HCT116 (cell line): ENCODE measurements around the gene RGS11. TPM values are rescaled to one million over a fixed set of nuclear protein-coding genes. Genes with fewer than 3 reads are reported as not detected.

Source experiments
- ATAC-seq: fragments of 200-7000 bp; cut with Tn5 transposase; 2 replicates; pipeline ENCODE4 v1.9.1; 2020; ENCODE audit warnings: mild to moderate bottlenecking, moderate library complexity
- BruUV-seq: library from RNA; stranded (reverse); fragments of 400-500 nt; replicated peaks from 2 replicates; lab custom pipeline; 2021; lab: Mats Ljungman, UMichigan
- CTCF ChIA-PET: fragments of 300-600 bp; sonication (Branson Sonifier 250); formaldehyde crosslinking; loops from one replicate; lab custom pipeline; 2021; ENCODE audit warnings: antibody characterized with exemption; lab: Charles Lee
- POLR2A ChIA-PET: fragments of 300-600, 350-600 bp; sonication (Branson Sonifier 250); formaldehyde crosslinking; loops from one replicate; lab custom pipeline; 2021; ENCODE audit warnings: antibody characterized with exemption; lab: Charles Lee
- RAD21 ChIA-PET, 2 experiments: fragments of 300-600 bp; sonication (Branson Sonifier 250); formaldehyde crosslinking; loops; one replicate each; lab custom pipeline; 2023; ENCODE audit warnings: low total read pairs in 2 of 2; ENCODE audit not compliant: uncharacterized antibody in 2 of 2, unreplicated experiment in 2 of 2, low non-redundant PET in 1 of 2; lab: Charles Lee
- DNase-seq: peaks from one replicate; pipeline ENCODE4 v3.0.0-alpha.2; 2010; ENCODE audit warnings: low read depth, low spot score
- H2AFZ ChIP-seq: fragments of 200-600 bp; shearing (Covaris generic), sonication (generic); 2 replicates; pipeline ENCODE4 v1.6.1; 2017; ENCODE audit warnings: low read depth, mixed run types, mixed read lengths, antibody characterized with exemption, low read length; ENCODE audit not compliant: poor library complexity, severe bottlenecking
- H3K27ac ChIP-seq: 2 replicates; pipeline ENCODE4 v1.5.1; 2012; ENCODE audit warnings: low read depth, low read length
- H3K27me3 ChIP-seq: fragments of 200-600 bp; sonication (generic); 2 replicates; pipeline ENCODE4 v1.6.1; 2016; ENCODE audit warnings: mixed run types, low read length, mixed read lengths; ENCODE audit not compliant: insufficient read depth
- H3K36me3 ChIP-seq, 2 experiments: fragments of 200-500 bp in 1 of 2; fragments of 200-600 bp in 1 of 2; sonication (Bioruptor generic) in 1 of 2; sonication (generic) in 1 of 2; 2 replicates each; pipeline versions ENCODE4 v1.5.1 to v1.6.1; 2014 to 2016; ENCODE audit warnings: low read length in 2 of 2, inconsistent platforms in 1 of 2, mixed read lengths in 1 of 2, mixed run types in 1 of 2; ENCODE audit not compliant: insufficient read depth in 2 of 2, control insufficient read depth in 1 of 2
- H3K4me1 ChIP-seq, 2 experiments: fragments of 200-600 bp in 1 of 2; sonication (generic) in 1 of 2; 2 replicates each; pipeline versions ENCODE4 v1.5.1 to v1.6.1; 2012 to 2017; ENCODE audit warnings: low read length in 2 of 2, inconsistent platforms in 1 of 2, mild to moderate bottlenecking in 1 of 2, mixed read lengths in 1 of 2, mixed run types in 1 of 2, moderate library complexity in 1 of 2; ENCODE audit not compliant: insufficient read depth in 2 of 2, control insufficient read depth in 1 of 2
- H3K4me2 ChIP-seq: fragments of 200-600 bp; sonication (generic); 2 replicates; pipeline ENCODE4 v1.6.1; 2017; ENCODE audit warnings: mixed run types, low read length, mixed read lengths
- H3K4me3 ChIP-seq, 2 experiments: fragments of 200-600 bp in 1 of 2; sonication (generic) in 1 of 2; replicated peaks in 1 of 2; 2 replicates each; pipeline ENCODE4 v1.5.1; 2011 to 2016; ENCODE audit warnings: low read length in 2 of 2, control low read depth in 1 of 2, low read depth in 1 of 2, mild to moderate bottlenecking in 1 of 2, mixed read lengths in 1 of 2, mixed run types in 1 of 2
- H3K79me2 ChIP-seq: fragments of 200-600 bp; sonication (generic); 2 replicates; pipeline ENCODE4 v1.6.1; 2017; ENCODE audit warnings: mild to moderate bottlenecking, mixed run types, low read length, moderate library complexity, mixed read lengths; ENCODE audit not compliant: insufficient read depth
- H3K9ac ChIP-seq: fragments of 200-600 bp; sonication (generic); 2 replicates; pipeline ENCODE4 v1.6.1; 2016; ENCODE audit warnings: low read length, mixed read lengths
- H3K9me2 ChIP-seq: fragments of 200-600 bp; sonication (generic), shearing (Covaris generic); 2 replicates; pipeline ENCODE4 v1.6.1; 2017; ENCODE audit warnings: mixed run types, mild to moderate bottlenecking, moderate library complexity; ENCODE audit not compliant: insufficient read depth
- H3K9me3 ChIP-seq, 2 experiments: fragments of 200-500 bp in 1 of 2; fragments of 200-600 bp in 1 of 2; sonication (Bioruptor generic) in 1 of 2; sonication (generic) in 1 of 2; 2 replicates each; pipeline ENCODE4 v1.6.1; 2014 to 2017; ENCODE audit warnings: low read length in 2 of 2, mixed read lengths in 2 of 2, inconsistent platforms in 1 of 2, low read depth in 1 of 2, mild to moderate bottlenecking in 1 of 2, mixed run types in 1 of 2, moderate library complexity in 1 of 2; ENCODE audit not compliant: control insufficient read depth in 1 of 2, insufficient read depth in 1 of 2
- H4K20me1 ChIP-seq: fragments of 200-600 bp; sonication (generic), shearing (Covaris generic); 2 replicates; pipeline ENCODE4 v1.6.1; 2017; ENCODE audit warnings: mixed run types, mild to moderate bottlenecking, moderate library complexity; ENCODE audit not compliant: insufficient read depth
- CBX3 ChIP-seq: IDR thresholded peaks from 2 replicates; pipeline ENCODE4 v1.6.1; 2012; ENCODE audit warnings: low read depth
- CEBPB ChIP-seq: IDR thresholded peaks from 2 replicates; pipeline ENCODE4 v1.6.1; 2012; ENCODE audit warnings: low read depth
- EZH2 ChIP-seq: fragments of 200-600 bp; sonication (generic); IDR thresholded peaks from 2 replicates; pipeline ENCODE4 v1.6.1; 2017; ENCODE audit warnings: antibody characterized with exemption, mixed run types
- EZH2phosphoT487 ChIP-seq: fragments of 200-600 bp; IDR thresholded peaks from 2 replicates; pipeline ENCODE4 v1.6.1; 2018; ENCODE audit warnings: antibody characterized with exemption, borderline replicate concordance
- FOSL1 ChIP-seq: IDR thresholded peaks from 2 replicates; pipeline ENCODE4 v1.6.1; 2012; ENCODE audit warnings: low read depth
- JUND ChIP-seq: IDR thresholded peaks from 2 replicates; pipeline ENCODE4 v1.6.1; 2012
- SIN3A ChIP-seq: IDR thresholded peaks from 2 replicates; pipeline ENCODE4 v1.6.1; 2012; ENCODE audit warnings: low read depth
- SRF ChIP-seq: IDR thresholded peaks from 2 replicates; pipeline ENCODE4 v1.6.1; 2012; ENCODE audit warnings: low read depth
- TCF7L2 ChIP-seq: IDR thresholded peaks from 2 replicates; pipeline ENCODE4 v1.7.0; 2011; ENCODE audit warnings: borderline replicate concordance, inconsistent platforms; ENCODE audit not compliant: insufficient read depth, insufficient read length; ENCODE audit errors: extremely low read depth
- intact Hi-C: fragments of 100-400 bp; cut with micrococcal nuclease; formaldehyde crosslinking; loops from 2 replicates; pipeline ENCODE4 v1.10.0; 2022
- total RNA-seq: library from RNA; stranded (reverse); gene quantifications from one replicate; pipeline ENCODE4 v1.2.1, GENCODE V29; 2021; ENCODE audit not compliant: unreplicated experiment
- TF ChIP-seq, protein P1 (sequence below), 3 experiments: fragments of 200-600 bp in 1 of 3; sonication (generic) in 1 of 3; IDR thresholded peaks in 2 of 3; conservative IDR thresholded peaks in 1 of 3; 2 replicates each; pipeline ENCODE4 v1.5.1; 2012 to 2017; ENCODE audit warnings: low read depth in 2 of 3, low read length in 2 of 3, antibody characterized with exemption in 1 of 3, borderline replicate concordance in 1 of 3, control low read depth in 1 of 3, mild to moderate bottlenecking in 1 of 3, mixed read lengths in 1 of 3, mixed run types in 1 of 3, moderate library complexity in 1 of 3; ENCODE audit not compliant: insufficient read depth in 1 of 3
- TF ChIP-seq, protein P2 (sequence below): IDR thresholded peaks from 2 replicates; pipeline ENCODE4 v1.6.1; 2012; ENCODE audit warnings: low read depth

RGS11 gene
- total RNA-seq, 1 experiment from 2014 or later, result not detected

DNA sequence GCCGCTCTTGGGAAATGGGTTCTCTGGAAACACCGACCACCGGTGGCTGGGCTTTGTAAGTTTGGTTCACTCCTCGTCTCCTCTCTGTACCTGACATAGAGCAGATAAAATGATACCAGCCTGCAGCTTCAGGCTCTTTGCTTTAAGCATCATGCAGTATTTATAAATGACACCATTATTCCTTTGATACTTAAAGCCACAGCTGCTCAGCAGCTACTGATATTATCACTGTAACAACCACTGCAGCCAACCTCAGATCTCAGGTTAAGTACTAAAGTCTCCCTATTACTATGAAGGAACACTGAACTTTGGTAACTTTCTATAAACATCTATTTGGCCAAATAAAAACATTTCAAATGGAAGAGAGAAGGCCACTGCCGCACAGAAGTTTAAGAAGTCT lies 41.8 kb upstream of the RGS11 start:
- POLR2A ChIA-PET, result no interaction called here
- BruUV-seq, result no TSS peak
- Histone ChIP-seq H4K20me1 (no peaks in the 10 kb centered on the region), H3K79me2 (peaks cover 36% of the 10 kb centered on the region), H3K27ac (no peak overlapping the region), H2AFZ (no peak overlapping the region), H3K9me3 (no peaks in the 10 kb centered on the region), H3K9ac (no peak overlapping the region), H3K4me2 (no peak overlapping the region), H3K9me2 (no peaks in the 10 kb centered on the region), H3K36me3 (no peaks in the 10 kb centered on the region), H3K4me3 (no peak overlapping the region), H3K4me1 (no peaks in the 10 kb centered on the region), H3K27me3 (no peaks in the 10 kb centered on the region)
- TF ChIP-seq, protein P1, sequence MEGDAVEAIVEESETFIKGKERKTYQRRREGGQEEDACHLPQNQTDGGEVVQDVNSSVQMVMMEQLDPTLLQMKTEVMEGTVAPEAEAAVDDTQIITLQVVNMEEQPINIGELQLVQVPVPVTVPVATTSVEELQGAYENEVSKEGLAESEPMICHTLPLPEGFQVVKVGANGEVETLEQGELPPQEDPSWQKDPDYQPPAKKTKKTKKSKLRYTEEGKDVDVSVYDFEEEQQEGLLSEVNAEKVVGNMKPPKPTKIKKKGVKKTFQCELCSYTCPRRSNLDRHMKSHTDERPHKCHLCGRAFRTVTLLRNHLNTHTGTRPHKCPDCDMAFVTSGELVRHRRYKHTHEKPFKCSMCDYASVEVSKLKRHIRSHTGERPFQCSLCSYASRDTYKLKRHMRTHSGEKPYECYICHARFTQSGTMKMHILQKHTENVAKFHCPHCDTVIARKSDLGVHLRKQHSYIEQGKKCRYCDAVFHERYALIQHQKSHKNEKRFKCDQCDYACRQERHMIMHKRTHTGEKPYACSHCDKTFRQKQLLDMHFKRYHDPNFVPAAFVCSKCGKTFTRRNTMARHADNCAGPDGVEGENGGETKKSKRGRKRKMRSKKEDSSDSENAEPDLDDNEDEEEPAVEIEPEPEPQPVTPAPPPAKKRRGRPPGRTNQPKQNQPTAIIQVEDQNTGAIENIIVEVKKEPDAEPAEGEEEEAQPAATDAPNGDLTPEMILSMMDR (IDR thresholded peaks at IDR 0.05 in 2 of 3, conservative IDR thresholded peaks at IDR 0.05 in 1 of 3; ENCODE audit: borderline replicate concordance in 1 of 3, insufficient read depth in 1 of 3, low read depth in 2 of 3, low read length in 2 of 3), result no peak
- TF ChIP-seq CBX3, result no peak
- ATAC-seq (no peak), DNase-seq (no peak)
- CTCF ChIA-PET, result no interaction called here
- intact Hi-C loops, result no loop called here
- RAD21 ChIA-PET, result no interaction called here

DNA sequence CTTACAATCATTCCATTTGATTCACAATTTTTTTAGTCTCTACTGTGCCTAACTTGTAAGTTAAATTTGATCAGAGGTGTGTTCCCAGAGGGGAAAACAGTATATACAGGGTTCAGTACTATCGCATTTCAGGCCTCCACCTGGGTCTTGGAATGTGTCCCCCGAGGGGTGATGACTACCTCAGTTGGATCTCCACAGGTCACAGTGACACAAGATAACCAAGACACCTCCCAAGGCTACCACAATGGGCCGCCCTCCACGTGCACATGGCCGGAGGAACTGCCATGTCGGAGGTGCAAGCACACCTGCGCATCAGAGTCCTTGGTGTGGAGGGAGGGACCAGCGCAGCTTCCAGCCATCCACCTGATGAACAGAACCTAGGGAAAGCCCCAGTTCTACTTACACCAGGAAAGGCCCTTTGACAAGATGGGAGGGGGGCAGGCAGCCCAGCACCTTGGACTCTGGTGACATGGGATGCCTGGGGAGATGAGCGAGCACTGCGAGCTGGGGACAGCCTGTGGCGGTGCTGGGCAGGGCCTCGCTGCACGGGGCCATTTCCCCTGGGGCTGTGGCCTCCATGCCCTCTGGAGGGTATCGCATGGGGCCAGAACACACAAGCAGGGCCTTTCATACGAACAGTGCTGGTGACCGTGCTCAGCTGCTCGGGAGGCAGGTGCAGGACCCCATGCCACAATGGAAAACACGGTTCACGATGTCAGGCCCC lies 41.2 kb upstream of the RGS11 start:
- Histone ChIP-seq H3K36me3 (no peaks in the 10 kb centered on the region), H3K4me2 (no peak overlapping the region), H4K20me1 (no peaks in the 10 kb centered on the region), H3K9ac (no peak overlapping the region), H3K4me1 (no peaks in the 10 kb centered on the region), H2AFZ (no peak overlapping the region), H3K9me2 (no peaks in the 10 kb centered on the region), H3K79me2 (peaks cover 35% of the 10 kb centered on the region), H3K27ac (no peak overlapping the region), H3K9me3 (no peaks in the 10 kb centered on the region), H3K4me3 (no peak overlapping the region), H3K27me3 (no peaks in the 10 kb centered on the region)
- ChIA-PET CTCF (no interaction called here), POLR2A (no interaction called here), RAD21 (no interaction called here)
- no peak for ATAC-seq
- intact Hi-C loops, result no loop called here
- no peak for DNase-seq
- BruUV-seq, result no TSS peak
- no peak for TF ChIP-seq EZH2
- TF ChIP-seq, protein P2, sequence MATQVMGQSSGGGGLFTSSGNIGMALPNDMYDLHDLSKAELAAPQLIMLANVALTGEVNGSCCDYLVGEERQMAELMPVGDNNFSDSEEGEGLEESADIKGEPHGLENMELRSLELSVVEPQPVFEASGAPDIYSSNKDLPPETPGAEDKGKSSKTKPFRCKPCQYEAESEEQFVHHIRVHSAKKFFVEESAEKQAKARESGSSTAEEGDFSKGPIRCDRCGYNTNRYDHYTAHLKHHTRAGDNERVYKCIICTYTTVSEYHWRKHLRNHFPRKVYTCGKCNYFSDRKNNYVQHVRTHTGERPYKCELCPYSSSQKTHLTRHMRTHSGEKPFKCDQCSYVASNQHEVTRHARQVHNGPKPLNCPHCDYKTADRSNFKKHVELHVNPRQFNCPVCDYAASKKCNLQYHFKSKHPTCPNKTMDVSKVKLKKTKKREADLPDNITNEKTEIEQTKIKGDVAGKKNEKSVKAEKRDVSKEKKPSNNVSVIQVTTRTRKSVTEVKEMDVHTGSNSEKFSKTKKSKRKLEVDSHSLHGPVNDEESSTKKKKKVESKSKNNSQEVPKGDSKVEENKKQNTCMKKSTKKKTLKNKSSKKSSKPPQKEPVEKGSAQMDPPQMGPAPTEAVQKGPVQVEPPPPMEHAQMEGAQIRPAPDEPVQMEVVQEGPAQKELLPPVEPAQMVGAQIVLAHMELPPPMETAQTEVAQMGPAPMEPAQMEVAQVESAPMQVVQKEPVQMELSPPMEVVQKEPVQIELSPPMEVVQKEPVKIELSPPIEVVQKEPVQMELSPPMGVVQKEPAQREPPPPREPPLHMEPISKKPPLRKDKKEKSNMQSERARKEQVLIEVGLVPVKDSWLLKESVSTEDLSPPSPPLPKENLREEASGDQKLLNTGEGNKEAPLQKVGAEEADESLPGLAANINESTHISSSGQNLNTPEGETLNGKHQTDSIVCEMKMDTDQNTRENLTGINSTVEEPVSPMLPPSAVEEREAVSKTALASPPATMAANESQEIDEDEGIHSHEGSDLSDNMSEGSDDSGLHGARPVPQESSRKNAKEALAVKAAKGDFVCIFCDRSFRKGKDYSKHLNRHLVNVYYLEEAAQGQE, result no peak
- TF ChIP-seq SRF, result no peak
- TF ChIP-seq EZH2phosphoT487, result no peak
- no peak for TF ChIP-seq JUND
- TF ChIP-seq SIN3A, result no peak
- no peak for TF ChIP-seq TCF7L2
- TF ChIP-seq, protein P1 (IDR thresholded peaks at IDR 0.05 in 2 of 3, conservative IDR thresholded peaks at IDR 0.05 in 1 of 3; ENCODE audit: borderline replicate concordance in 1 of 3, insufficient read depth in 1 of 3, low read depth in 2 of 3, low read length in 2 of 3), result no peak
- TF ChIP-seq FOSL1, result no peak
- no peak for TF ChIP-seq CEBPB
- no peak for TF ChIP-seq CBX3
